Measurements from ENCODE around the gene MIER1. TPM values are rescaled to one million over a fixed set of nuclear protein-coding genes. Genes with fewer than 3 reads are reported as not detected.

MIER1 gene
- total RNA-seq, 2 experiments from 2014 or later, result 61.7 to 62.0 TPM

DNA sequence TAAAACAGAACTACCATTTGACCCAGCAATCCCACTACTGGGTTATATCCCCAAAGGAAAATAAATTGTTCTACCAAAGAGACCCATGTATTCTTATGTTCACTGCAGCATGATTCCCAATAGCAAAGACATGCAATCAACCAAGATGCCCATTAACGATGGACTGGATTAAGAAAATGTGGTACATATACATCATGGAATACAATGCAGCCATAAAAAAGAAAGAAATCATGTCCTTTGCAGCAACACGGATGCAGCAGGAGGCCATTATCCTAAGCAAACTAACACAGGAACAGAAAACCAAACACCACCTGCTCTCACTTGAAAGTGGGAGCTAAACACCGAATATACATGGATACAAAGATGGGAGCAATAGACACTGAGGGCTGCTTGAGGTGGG is 85.0 kb downstream of the MIER1 start:
- Mint-ChIP-seq H3K27me3 (no peaks in the 10 kb centered on the region), H3K27ac (no peak overlapping the region), H3K4me3 (no peak overlapping the region), H3K4me1 (peaks cover 2% of the 10 kb centered on the region), H3K36me3 (ENCODE audit: low read depth) (peaks cover 41% of the 10 kb centered on the region), H3K9me3 (no peaks in the 10 kb centered on the region)
- no peak for DNase-seq
- POLR2A ChIA-PET, result no interaction called here
- CTCF ChIA-PET, result interaction anchor here (1.1 kb wide), 1 partner anchor 491 kb away, joined by 3 read pairs; no protein-coding TSS in a partner anchor

DNA sequence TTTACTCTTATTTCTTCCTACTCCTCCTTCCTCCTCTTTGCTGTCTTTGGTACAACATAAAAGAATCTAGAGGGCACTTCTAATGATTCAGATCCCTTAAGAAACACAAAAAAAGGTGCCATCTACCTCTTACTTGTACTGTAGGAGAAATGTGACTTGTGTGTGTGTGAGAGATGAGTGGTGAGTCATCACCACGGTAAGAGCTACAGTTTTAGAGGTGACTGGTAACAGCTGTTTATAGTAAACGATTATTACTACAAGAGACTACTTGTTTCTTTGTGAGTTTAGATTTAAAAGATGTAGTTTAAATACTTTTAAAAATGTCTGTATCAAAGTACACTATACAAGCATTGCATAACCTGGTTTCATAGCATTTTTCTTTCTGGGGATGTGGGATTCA is 88.8 kb downstream of the MIER1 start:
- Mint-ChIP-seq H3K9me3 (no peaks in the 10 kb centered on the region), H3K36me3 (ENCODE audit: low read depth) (peaks cover 39% of the 10 kb centered on the region), H3K27me3 (no peaks in the 10 kb centered on the region), H3K27ac (no peak overlapping the region), H3K4me1 (peaks cover 2% of the 10 kb centered on the region), H3K4me3 (no peak overlapping the region)
- CTCF ChIA-PET, result interaction anchor here (1.2 to 1.7 kb wide), 2 partner anchors 17 to 754 kb away, joined by 3 to 6 read pairs; no protein-coding TSS in a partner anchor
- POLR2A ChIA-PET, result interaction anchor here (1.0 kb wide), 1 partner anchor 40 kb away, joined by 3 read pairs; the partner anchor contains the start of gene SLC35D1
- no peak for DNase-seq

DNA sequence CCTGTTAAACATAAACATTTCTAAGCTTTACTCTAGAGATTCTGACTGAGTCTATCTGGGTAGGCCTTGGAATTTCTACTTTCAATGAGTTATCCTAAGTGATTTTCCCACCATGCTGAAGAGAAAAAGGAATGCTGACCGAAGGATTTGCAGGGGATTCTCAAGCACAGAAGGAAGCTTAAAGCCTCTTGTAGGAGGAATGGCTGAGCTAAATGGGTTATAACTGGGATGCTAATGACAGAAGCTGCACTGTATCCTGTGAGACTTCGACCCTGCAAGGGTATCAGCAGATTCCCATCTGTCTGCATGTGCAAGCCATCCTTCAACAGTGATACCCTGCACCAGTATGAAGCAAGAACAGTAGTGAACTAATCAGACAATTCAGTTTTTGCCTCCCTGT is 93.8 kb downstream of the MIER1 start:
- Mint-ChIP-seq H3K27ac (no peak overlapping the region), H3K9me3 (no peaks in the 10 kb centered on the region), H3K36me3 (ENCODE audit: low read depth) (peaks cover 33% of the 10 kb centered on the region), H3K4me3 (no peak overlapping the region), H3K4me1 (peaks cover under 1% of the 10 kb centered on the region), H3K27me3 (no peaks in the 10 kb centered on the region)
- DNase-seq, result no peak
- ChIA-PET CTCF (no interaction called here), POLR2A (no interaction called here)

DNA sequence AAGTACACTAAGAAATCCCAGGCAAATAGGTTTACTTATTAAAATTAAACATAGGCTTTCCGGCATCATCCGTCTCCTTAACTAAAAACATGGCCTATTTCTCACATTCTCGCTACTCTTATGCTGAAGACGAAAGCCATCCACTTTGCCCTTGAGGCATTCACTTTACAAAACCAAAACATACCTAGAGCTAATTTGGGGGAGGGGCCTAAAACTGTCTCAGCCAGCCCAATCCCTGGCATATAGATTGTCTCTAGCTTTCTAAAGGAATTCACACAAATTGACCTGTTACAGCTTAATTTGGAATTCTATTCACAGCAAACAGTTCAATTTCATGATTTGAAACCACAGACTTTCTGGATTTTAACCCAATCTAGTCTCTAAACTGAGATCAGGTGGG is 94.3 kb downstream of the MIER1 start:
- H3K27me3 Mint-ChIP-seq, result no peaks in the 10 kb centered on the region
- H3K27ac Mint-ChIP-seq, result no peak overlapping the region
- no peak for DNase-seq
- no peak overlapping the region for H3K4me3 Mint-ChIP-seq
- ChIA-PET CTCF (no interaction called here), POLR2A (no interaction called here)
- H3K36me3 Mint-ChIP-seq (ENCODE audit: low read depth), result peaks cover 32% of the 10 kb centered on the region
- no peaks in the 10 kb centered on the region for H3K9me3 Mint-ChIP-seq
- no peaks in the 10 kb centered on the region for H3K4me1 Mint-ChIP-seq

DNA sequence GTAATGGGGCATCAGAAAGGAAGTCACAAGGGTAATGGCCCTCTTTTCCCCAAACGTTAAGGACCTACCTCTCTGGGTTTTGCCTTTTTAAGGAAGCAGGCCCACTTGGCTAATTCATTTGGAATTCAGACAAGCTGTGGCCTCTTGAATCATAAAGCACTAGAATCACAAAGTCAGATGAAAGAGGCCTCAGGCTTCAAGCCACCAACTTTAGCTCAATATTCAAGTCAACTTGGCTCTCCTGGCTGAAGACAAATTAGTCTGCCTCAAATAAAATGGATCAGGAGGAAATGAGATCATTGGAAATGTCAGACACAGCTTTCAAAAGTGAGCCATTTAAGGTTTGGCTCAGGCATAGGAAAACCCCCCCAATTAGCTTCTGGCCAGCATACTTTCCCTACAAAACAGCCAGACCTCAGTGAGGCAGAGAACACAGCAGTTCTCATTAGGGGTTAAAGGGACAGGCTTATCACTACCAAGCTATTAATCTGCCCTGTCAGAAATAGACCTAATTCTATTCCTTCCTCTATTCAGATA is 94.9 kb downstream of the MIER1 start:
- no peak overlapping the region for H3K27ac Mint-ChIP-seq
- no peaks in the 10 kb centered on the region for H3K9me3 Mint-ChIP-seq
- H3K36me3 Mint-ChIP-seq (ENCODE audit: low read depth), result peaks cover 33% of the 10 kb centered on the region
- H3K4me3 Mint-ChIP-seq, result no peak overlapping the region
- H3K4me1 Mint-ChIP-seq, result no peaks in the 10 kb centered on the region
- ChIA-PET POLR2A (no interaction called here), CTCF (no interaction called here)
- DNase-seq, result no peak
- H3K27me3 Mint-ChIP-seq, result no peaks in the 10 kb centered on the region

DNA sequence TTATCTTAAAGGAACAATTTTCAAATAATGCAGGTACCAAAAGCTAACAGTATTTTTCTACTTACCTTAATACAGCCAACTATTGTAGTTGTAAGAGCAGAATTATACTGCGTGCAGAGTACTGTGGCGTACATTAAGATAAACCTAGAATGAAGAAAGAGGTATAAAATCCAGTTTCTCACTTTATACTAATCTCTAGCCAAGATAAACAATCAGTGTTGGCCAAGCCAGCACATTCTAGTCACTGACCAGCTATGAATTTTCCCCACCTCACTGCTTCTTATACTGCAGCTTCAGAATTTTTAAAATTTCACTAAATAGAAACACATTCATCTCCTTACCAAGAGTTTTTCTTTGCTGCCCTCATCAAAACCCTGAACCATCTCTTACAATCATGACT is 95.5 kb downstream of the MIER1 start:
- Mint-ChIP-seq H3K36me3 (ENCODE audit: low read depth) (peaks cover 38% of the 10 kb centered on the region), H3K27ac (no peak overlapping the region)
- CTCF ChIA-PET, result no interaction called here

DNA sequence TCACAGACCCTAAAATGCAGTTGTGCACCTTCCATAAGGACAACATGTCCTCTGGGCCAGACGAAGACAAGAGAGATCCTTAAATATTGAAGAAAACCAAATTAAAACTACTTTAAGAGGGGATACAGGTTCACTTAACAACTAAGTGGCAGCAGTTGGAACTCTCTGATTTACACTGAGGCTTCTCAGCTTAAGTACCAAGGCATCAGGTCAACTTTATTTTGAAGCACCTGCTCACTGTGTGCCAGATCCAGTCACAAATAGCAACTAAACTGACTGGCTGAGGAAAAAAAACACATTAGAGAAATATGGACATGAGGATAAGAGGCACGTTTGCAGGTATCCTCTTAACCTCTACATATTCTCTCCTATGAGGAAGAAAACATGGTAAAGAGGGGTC is 96.0 kb downstream of the MIER1 start:
- H3K36me3 Mint-ChIP-seq (ENCODE audit: low read depth), result peaks cover 39% of the 10 kb centered on the region
- no peaks in the 10 kb centered on the region for H3K9me3 Mint-ChIP-seq
- ChIA-PET POLR2A (no interaction called here), CTCF (no interaction called here)
- no peak overlapping the region for H3K27ac Mint-ChIP-seq
- no peaks in the 10 kb centered on the region for H3K27me3 Mint-ChIP-seq
- no peaks in the 10 kb centered on the region for H3K4me1 Mint-ChIP-seq
- no peak overlapping the region for H3K4me3 Mint-ChIP-seq
- no peak for DNase-seq

More for the DNA sequence above, 95.5 kb downstream of the MIER1 start:
- DNase-seq, result no peak
- Mint-ChIP-seq H3K9me3 (no peaks in the 10 kb centered on the region), H3K4me3 (no peak overlapping the region), H3K4me1 (no peaks in the 10 kb centered on the region), H3K27me3 (no peaks in the 10 kb centered on the region)
- POLR2A ChIA-PET, result no interaction called here

DNA sequence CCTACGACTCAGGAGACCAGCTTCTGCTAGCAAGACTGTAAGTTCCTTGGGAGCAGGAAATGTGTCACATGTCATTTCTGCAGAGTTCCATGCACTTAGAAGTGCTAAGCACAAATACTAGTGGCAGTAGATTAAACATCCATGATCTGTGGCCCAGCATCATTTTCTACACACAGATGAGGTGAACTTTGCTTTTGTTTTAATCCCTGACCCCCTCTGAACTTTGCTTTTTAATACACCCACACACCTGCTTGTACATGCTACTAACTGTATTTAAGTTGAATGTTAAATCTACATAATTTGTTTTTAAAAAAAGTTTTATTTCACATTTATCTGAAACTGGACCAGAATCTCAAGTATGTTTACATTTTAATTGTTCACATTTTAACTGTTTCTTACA is 104.7 kb downstream of the MIER1 start:
- no peaks in the 10 kb centered on the region for H3K4me1 Mint-ChIP-seq
- CTCF ChIA-PET, result interaction anchor here (0.7 kb wide), 1 partner anchor 241 kb away, joined by 3 read pairs; no protein-coding TSS in a partner anchor
- H3K4me3 Mint-ChIP-seq, result no peak overlapping the region
- peaks cover 40% of the 10 kb centered on the region for H3K36me3 Mint-ChIP-seq (ENCODE audit: low read depth)
- no peak for DNase-seq
- no peaks in the 10 kb centered on the region for H3K9me3 Mint-ChIP-seq
- POLR2A ChIA-PET, result no interaction called here
- no peak overlapping the region for H3K27ac Mint-ChIP-seq
- no peaks in the 10 kb centered on the region for H3K27me3 Mint-ChIP-seq

DNA sequence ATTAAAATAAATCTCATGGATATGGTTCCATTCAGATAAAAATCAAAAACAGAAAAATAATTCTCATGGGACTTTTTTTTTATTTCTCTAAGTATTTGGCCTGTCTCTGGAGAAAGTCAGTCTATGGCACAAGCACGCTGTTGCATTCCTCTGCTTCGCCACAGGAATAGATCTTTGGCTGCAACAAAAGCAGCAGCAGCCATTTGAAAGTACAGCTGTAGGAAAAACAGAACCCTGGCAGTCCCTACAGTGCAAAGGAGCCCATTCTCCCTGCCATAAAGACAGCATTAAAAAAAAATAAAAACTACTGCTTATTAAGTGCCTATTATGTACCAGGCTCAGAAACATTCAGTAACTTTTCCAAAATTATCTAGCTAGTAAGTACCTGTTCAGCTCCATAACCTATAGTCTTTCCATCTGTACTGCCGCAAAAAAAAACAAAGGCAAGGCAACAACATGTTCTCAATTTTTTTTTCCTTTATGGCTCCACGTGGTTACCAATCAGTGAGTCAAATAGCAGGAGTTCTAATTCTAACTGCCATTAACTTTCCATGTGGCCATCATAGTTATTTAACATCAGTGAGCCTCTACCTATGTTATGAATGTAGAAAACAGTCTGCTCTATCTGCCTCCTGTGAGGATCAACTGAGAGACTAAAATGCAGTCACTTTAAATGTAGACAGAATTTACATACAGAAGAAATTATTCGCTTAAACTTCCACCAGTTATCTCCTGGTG is 106.5 kb downstream of the MIER1 start:
- Mint-ChIP-seq H3K27me3 (no peaks in the 10 kb centered on the region), H3K9me3 (peaks cover 4% of the 10 kb centered on the region), H3K27ac (no peak overlapping the region), H3K4me3 (no peak overlapping the region), H3K4me1 (no peaks in the 10 kb centered on the region), H3K36me3 (ENCODE audit: low read depth) (peaks cover 40% of the 10 kb centered on the region)
- DNase-seq, result no peak
- POLR2A ChIA-PET, result no interaction called here
- CTCF ChIA-PET, result interaction anchor here (1.2 kb wide), 1 partner anchor 183 kb away, joined by 3 read pairs; no protein-coding TSS in a partner anchor

DNA sequence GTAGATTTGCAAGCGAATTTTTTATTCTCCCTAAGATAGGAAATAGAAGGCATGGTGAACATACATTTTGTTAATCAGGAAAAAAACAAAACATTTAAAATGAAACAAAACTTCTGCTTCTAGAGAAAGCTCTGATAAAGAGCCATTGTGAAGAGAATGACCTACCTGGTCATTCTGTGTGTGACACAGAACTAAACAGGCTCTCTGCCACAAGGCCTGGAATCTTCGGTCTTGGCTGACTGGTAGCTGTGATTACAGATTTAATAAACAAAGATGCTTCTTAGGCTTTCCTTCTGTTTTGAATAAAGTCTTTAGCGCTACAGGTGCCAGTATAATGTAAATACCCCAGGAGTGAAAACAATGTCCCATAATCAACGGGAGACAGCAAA is 107.1 kb downstream of the MIER1 start:
- POLR2A ChIA-PET, result no interaction called here

More for the DNA sequence above, 107.1 kb downstream of the MIER1 start:
- no peaks in the 10 kb centered on the region for H3K4me1 Mint-ChIP-seq
- H3K36me3 Mint-ChIP-seq (ENCODE audit: low read depth), result peaks cover 46% of the 10 kb centered on the region
- no peak overlapping the region for H3K4me3 Mint-ChIP-seq
- peaks cover 10% of the 10 kb centered on the region for H3K9me3 Mint-ChIP-seq
- H3K27ac Mint-ChIP-seq, result no peak overlapping the region
- H3K27me3 Mint-ChIP-seq, result no peaks in the 10 kb centered on the region
- CTCF ChIA-PET, result interaction anchor here (1.2 kb wide), 1 partner anchor 182 kb away, joined by 3 read pairs; no protein-coding TSS in a partner anchor
- no peak for DNase-seq

Other genes starting within 250 kb of the MIER1 start
- gene DYNLT5, start 172.5 kb upstream of the MIER1 start, total RNA-seq, result not detected
- gene INSL5, start 123.7 kb upstream of the MIER1 start, total RNA-seq, result not detected
- 1 to 10 TPM; 1.4 to 2.7 TPM for gene DNAI4, start 134 bp upstream of the MIER1 start, total RNA-seq
- 10 to 100 TPM; 14.2 to 15.7 TPM for gene SLC35D1, start 129.2 kb downstream of the MIER1 start, total RNA-seq
- gene C1orf141, start 210.0 kb downstream of the MIER1 start, total RNA-seq, result not detected
- 1 to 10 TPM; 4.2 to 5.0 TPM for gene IL23R, start 241.5 kb downstream of the MIER1 start, total RNA-seq